GM18867 (cell line): ENCODE data around the gene FBXL4.
"Not testable (repeated sequence)": the region's sequence is repeated elsewhere in the genome, so short reads cannot be mapped to it uniquely, and the experiment has no call there.

Experiments used
- ATAC-seq: cut with Tn5 transposase; IDR thresholded peaks from one replicate; pipeline ENCODE4 v1.9.1; 2021; ENCODE audit warnings: mild to moderate bottlenecking, moderate library complexity; ENCODE audit not compliant: unreplicated experiment

The FBXL4 gene

GRCh38 chr6:98946266-98946878 lies 1.4 kb downstream of the FBXL4 start:
- no peak for ATAC-seq

GRCh38 chr6:98945311-98946115 lies 2.2 kb downstream of the FBXL4 start:
- no peak for ATAC-seq

- ATAC-seq = no peak
These were observed 3.1 kb downstream of the FBXL4 start for GRCh38 chr6:98944598-98945081.

GRCh38 chr6:98944168-98944567 lies 3.6 kb downstream of the FBXL4 start:
- ATAC-seq = no peak

- no peak for ATAC-seq
These were observed 5.4 kb downstream of the FBXL4 start for GRCh38 chr6:98942263-98942803.

GRCh38 chr6:98941319-98941718 lies 6.4 kb downstream of the FBXL4 start:
- ATAC-seq = no peak

GRCh38 chr6:98937351-98937750 lies 10.4 kb downstream of the FBXL4 start:
- no peak for ATAC-seq

- ATAC-seq = no peak
These were observed 15.4 kb downstream of the FBXL4 start for GRCh38 chr6:98932381-98932780.

- ATAC-seq = no peak
These were observed 16.1 kb downstream of the FBXL4 start for GRCh38 chr6:98931696-98932095.

- ATAC-seq = no peak
These were observed 18.2 kb downstream of the FBXL4 start for GRCh38 chr6:98929498-98930060.

GRCh38 chr6:98928688-98929087 lies 19.1 kb downstream of the FBXL4 start:
- ATAC-seq = no peak

GRCh38 chr6:98927534-98927933 lies 20.2 kb downstream of the FBXL4 start:
- ATAC-seq = no peak

GRCh38 chr6:98925831-98926230 lies 21.9 kb downstream of the FBXL4 start:
- no peak for ATAC-seq

GRCh38 chr6:98924647-98925046 lies 23.1 kb downstream of the FBXL4 start:
- no peak for ATAC-seq

GRCh38 chr6:98920904-98921431 lies 26.8 kb downstream of the FBXL4 start:
- peak; percentile 94 for ATAC-seq

GRCh38 chr6:98910946-98911345 lies 36.8 kb downstream of the FBXL4 start:
- not testable (repeated sequence) for ATAC-seq

- ATAC-seq = no peak
These were observed 38.5 kb downstream of the FBXL4 start for GRCh38 chr6:98909236-98909635.

GRCh38 chr6:98906342-98906741 lies 41.4 kb downstream of the FBXL4 start:
- ATAC-seq = not testable (repeated sequence)

- ATAC-seq = no peak
These were observed 42.0 kb downstream of the FBXL4 start for GRCh38 chr6:98905759-98906158.

GRCh38 chr6:98904096-98904495 lies 43.6 kb downstream of the FBXL4 start:
- no peak for ATAC-seq

GRCh38 chr6:98900706-98901105 lies 47.0 kb downstream of the FBXL4 start:
- ATAC-seq = no peak
